GM12801 (cell line): ENCODE measurements around the gene SC5D.

Source experiments
- CTCF ChIP-seq: IDR thresholded peaks from one replicate; pipeline ENCODE4 v1.5.1; 2011; ENCODE audit warnings: control low read depth; ENCODE audit not compliant: insufficient read length; ENCODE audit errors: extremely low read depth

The SC5D gene

GRCh38 chr11:121304759-121305158, 12.2 kb downstream of the SC5D start:
- no peak for TF ChIP-seq CTCF

DNA sequence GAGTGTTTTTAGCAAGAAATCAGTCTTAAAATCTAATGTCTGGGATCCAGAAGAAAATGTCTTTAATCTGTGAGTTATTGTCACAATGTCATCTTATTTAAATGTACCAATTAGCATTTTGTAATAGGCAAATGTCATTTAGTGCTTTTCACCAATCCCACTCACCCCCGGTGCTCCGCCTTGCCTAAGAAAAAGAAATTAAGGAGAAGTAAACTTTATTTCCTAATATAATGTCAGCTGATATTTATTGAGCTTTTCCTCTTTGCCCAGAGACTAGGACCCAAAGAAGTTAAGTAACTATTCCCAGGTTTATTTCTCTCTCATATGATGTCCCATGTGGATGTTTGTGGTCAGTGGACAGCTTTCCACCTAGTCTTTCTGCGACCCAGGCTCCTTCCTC, 16.2 kb downstream of the SC5D start:
- no peak for TF ChIP-seq CTCF

DNA sequence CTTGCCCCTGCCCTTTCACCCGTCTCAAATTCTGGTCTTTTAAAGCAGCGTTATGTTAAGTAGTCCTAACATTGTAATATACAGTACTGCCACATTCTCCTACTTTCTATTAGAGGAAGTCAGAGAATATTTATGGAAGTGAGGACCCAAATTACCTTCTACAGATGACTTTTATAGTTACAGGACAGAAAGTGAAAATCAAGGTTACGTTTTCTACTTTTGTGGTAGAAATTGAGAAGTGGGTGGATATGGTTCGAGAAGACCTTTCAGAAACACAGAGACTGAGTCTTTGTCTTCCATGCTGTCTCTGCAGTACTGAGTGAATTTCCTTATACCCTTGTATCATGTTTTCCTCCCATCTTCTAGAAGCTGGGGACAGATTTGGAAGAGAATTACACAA, 17.1 kb downstream of the SC5D start:
- no peak for TF ChIP-seq CTCF

- no peak for TF ChIP-seq CTCF
Observed at GRCh38 chr11:121310908-121311307, 18.3 kb downstream of the SC5D start.

DNA sequence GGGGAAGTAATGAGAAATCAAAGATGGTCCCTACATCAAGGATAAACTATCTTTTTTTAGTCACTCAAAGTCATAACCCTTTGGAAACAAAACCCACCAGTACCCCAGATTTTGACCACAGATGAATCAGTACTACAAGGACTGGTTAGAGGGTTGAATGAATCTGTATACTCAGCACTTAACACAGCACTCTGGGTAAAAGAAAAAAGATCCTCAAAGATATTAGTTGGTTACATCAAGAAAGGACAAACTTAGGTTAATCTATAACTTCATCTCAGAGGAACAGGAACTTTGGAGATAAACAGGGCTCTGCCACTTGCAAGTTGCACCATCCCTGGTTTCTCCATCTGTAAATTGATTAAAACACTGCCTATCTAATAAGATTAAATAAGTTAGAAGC, 18.8 kb downstream of the SC5D start:
- TF ChIP-seq CTCF: no peak

GRCh38 chr11:121312483-121312882, 19.9 kb downstream of the SC5D start:
- TF ChIP-seq CTCF: no peak

DNA sequence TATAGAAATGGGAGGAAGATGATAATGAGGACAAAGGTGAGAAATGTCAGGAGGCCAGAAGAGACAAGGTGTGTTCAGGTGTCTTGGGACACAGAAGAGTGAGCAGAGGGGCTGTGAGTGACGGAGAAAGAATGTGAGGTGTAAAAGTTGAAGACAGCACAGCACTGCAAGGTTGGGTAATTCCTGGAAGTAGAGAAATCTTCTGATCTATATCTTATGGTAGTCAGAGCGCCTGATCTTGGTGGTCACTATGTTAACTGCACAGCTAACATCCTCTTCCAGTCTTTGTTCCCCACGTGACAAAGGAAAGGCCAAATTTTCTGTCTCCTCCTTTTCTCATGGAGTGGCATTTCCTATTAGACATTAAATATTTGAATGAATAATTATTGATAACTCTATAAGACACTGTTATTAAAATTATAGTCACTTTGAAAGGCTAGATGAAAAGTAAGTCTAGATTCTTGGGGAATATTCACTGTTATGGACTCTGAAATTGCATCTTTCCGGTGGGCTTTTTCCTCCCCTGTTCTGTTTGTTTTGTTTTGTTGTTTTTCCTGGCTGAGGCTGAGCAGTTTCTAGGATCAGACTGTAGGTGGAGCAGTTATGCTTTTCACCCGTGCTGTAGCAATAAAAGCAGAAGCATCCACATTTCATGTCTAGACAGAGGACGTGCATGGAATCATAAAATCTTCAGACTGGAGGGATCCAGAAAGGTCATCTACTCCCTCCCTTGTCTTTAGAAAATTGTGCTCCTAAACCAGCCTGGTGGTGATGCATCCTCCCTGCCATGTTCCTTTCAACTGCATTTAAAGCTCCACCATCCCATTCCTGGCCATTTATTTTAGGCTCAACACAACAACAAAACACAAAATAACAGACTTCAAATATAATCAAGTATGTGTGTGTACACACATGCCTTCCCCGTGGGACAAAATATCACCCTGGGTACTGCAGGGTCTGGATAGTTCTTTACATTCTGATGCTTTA, 26.6 kb downstream of the SC5D start:
- no peak for TF ChIP-seq CTCF
